GM23338 (cell line): ENCODE measurements around the gene KIF1C. TPM values are rescaled to one million over a fixed set of nuclear protein-coding genes. Genes with fewer than 3 reads are reported as not detected.

Source experiments
- ATAC-seq: fragments of 200-7000 bp; cut with Tn5 transposase; 3 replicates; pipeline ENCODE4 v1.9.1; 2020
- DNase-seq: peaks from one replicate; pipeline ENCODE4 v3.0.0-alpha.2; 2015; ENCODE audit warnings: low spot score
- H2AFZ ChIP-seq: fragments of 200-600 bp; sonication (generic); 2 replicates; pipeline ENCODE4 v1.8.0; 2016; ENCODE audit warnings: antibody characterized with exemption, mild to moderate bottlenecking, moderate library complexity
- H3F3A ChIP-seq: fragments of 200-600 bp; sonication (generic); replicated peaks from 2 replicates; pipeline ENCODE4 v1.8.0; 2017; ENCODE audit warnings: antibody characterized with exemption, mixed run types, low read depth
- H3K27ac ChIP-seq: fragments of 200-600 bp; sonication (generic); 2 replicates; pipeline ENCODE4 v1.6.1; 2016; ENCODE audit warnings: low read depth
- H3K27me3 ChIP-seq: fragments of 200-600 bp; sonication (generic); 2 replicates; pipeline ENCODE4 v1.8.0; 2016; ENCODE audit warnings: mild to moderate bottlenecking, mixed run types, moderate library complexity; ENCODE audit not compliant: insufficient read depth
- H3K36me3 ChIP-seq: fragments of 200-600 bp; sonication (generic); 2 replicates; pipeline ENCODE4 v1.8.0; 2016; ENCODE audit warnings: mild to moderate bottlenecking; ENCODE audit not compliant: insufficient read depth
- H3K4me1 ChIP-seq: fragments of 200-600 bp; sonication (generic); 2 replicates; pipeline ENCODE4 v1.8.0; 2016; ENCODE audit warnings: mild to moderate bottlenecking, moderate library complexity; ENCODE audit not compliant: insufficient read depth
- H3K4me2 ChIP-seq: fragments of 200-600 bp; sonication (generic); 2 replicates; pipeline ENCODE4 v1.7.1; 2017; ENCODE audit warnings: mixed run types
- H3K4me3 ChIP-seq: fragments of 200-600 bp; sonication (generic); 2 replicates; pipeline ENCODE4 v1.6.1; 2016; ENCODE audit warnings: mixed run types
- H3K79me2 ChIP-seq: fragments of 200-600 bp; sonication (generic); replicated peaks from 2 replicates; pipeline ENCODE4 v1.8.0; 2017; ENCODE audit warnings: mild to moderate bottlenecking; ENCODE audit not compliant: insufficient read depth
- H3K9me2 ChIP-seq: fragments of 200-600 bp; sonication (generic); 2 replicates; pipeline ENCODE4 v1.8.0; 2017; ENCODE audit not compliant: insufficient read depth
- H4K20me1 ChIP-seq: fragments of 200-600 bp; sonication (generic); replicated peaks from 2 replicates; pipeline ENCODE4 v1.8.0; 2017; ENCODE audit warnings: mild to moderate bottlenecking; ENCODE audit not compliant: insufficient read depth
- H3K27ac Mint-ChIP-seq: 2 replicates; pipeline ENCODE4 v1.8.0; 2020; ENCODE audit warnings: inconsistent platforms, mild to moderate bottlenecking, moderate library complexity, mixed read lengths
- H3K27me3 Mint-ChIP-seq: 3 replicates; pipeline ENCODE4 v1.8.0; 2022; ENCODE audit warnings: low read depth, mild to moderate bottlenecking, moderate library complexity, mixed read lengths, inconsistent platforms; ENCODE audit not compliant: insufficient read depth, poor library complexity
- H3K36me3 Mint-ChIP-seq: 3 replicates; pipeline ENCODE4 v1.8.0; 2021; ENCODE audit warnings: low read depth, mild to moderate bottlenecking, inconsistent platforms, moderate library complexity, mixed read lengths
- H3K4me1 Mint-ChIP-seq: 3 replicates; pipeline ENCODE4 v1.8.0; 2020; ENCODE audit warnings: mild to moderate bottlenecking, inconsistent platforms, mixed read lengths
- H3K4me3 Mint-ChIP-seq: 3 replicates; pipeline ENCODE4 v1.8.0; 2021; ENCODE audit warnings: moderate library complexity, mild to moderate bottlenecking, inconsistent platforms, mixed read lengths
- H3K9me3 Mint-ChIP-seq: 3 replicates; pipeline ENCODE4 v1.8.0; 2020; ENCODE audit warnings: moderate library complexity, mild to moderate bottlenecking, inconsistent platforms, mixed read lengths
- ETS1 ChIP-seq: IDR thresholded peaks from 2 replicates; pipeline ENCODE4 v1.6.1; 2016; ENCODE audit warnings: antibody characterized with exemption
- EZH2 ChIP-seq: fragments of 200-600 bp; sonication (generic); IDR thresholded peaks from one replicate; pipeline ENCODE4 v1.8.0; 2017; ENCODE audit warnings: antibody characterized with exemption, mild to moderate bottlenecking, low read depth; ENCODE audit not compliant: unreplicated experiment
- EZH2phosphoT487 ChIP-seq: fragments of 200-600 bp; sonication (generic); IDR thresholded peaks from one replicate; pipeline ENCODE4 v1.8.1; 2018; ENCODE audit warnings: antibody characterized with exemption; ENCODE audit not compliant: unreplicated experiment
- JUNB ChIP-seq: IDR thresholded peaks from one replicate; pipeline ENCODE4 v1.6.1; 2016; ENCODE audit warnings: antibody characterized with exemption; ENCODE audit not compliant: unreplicated experiment
- NANOG ChIP-seq: IDR thresholded peaks from 2 replicates; pipeline ENCODE4 v1.6.1; 2016; ENCODE audit warnings: antibody characterized with exemption, borderline replicate concordance
- STAT1 ChIP-seq: IDR thresholded peaks from one replicate; pipeline ENCODE4 v1.6.1; 2016; ENCODE audit warnings: antibody characterized with exemption; ENCODE audit not compliant: unreplicated experiment
- ZNF114 ChIP-seq: fragments of 250-450 bp; sonication (Bioruptor Pico); IDR thresholded peaks from 2 replicates; pipeline ENCODE4 v1.5.0; 2020; ENCODE audit warnings: mild to moderate bottlenecking, moderate library complexity
- ZNF331 ChIP-seq: fragments of 250-450 bp; sonication (Bioruptor Pico); IDR thresholded peaks from 2 replicates; pipeline ENCODE4 v1.5.0; 2020; ENCODE audit warnings: low read depth, mild to moderate bottlenecking, moderate library complexity
- ZNF462 ChIP-seq: fragments of 250-450 bp; sonication (Bioruptor Pico); IDR thresholded peaks from 2 replicates; pipeline ENCODE4 v1.5.0; 2020; ENCODE audit warnings: mild to moderate bottlenecking, moderate library complexity
- polyA plus RNA-seq: library from polyadenylated mRNA; unstranded; fragments of >200 nt; fragmentation: Nextera tagmentation; extraction: Ambion mirVana; gene quantifications from 2 replicates; pipeline ENCODE4 v1.2.1, GENCODE V29; 2016
- total RNA-seq: library from RNA; depleted of rRNA; stranded (reverse); fragments of >200 nt; shearing (Covaris generic); gene quantifications from 2 replicates; pipeline ENCODE4 v1.2.3, GENCODE V29; 2014

Gene KIF1C
- total and polyA plus RNA-seq, 2 experiments from 2014 or later, result 13.5 to 61.4 TPM

- TF ChIP-seq ZNF462 (CRISPR knock-in tag), result no peak
These were observed 47.7 kb downstream of the KIF1C start (continued) for GRCh38 chr17:5045496-5045895.

GRCh38 chr17:5047446-5047845 lies 49.7 kb downstream of the KIF1C start:
- Histone ChIP-seq H4K20me1 (no peaks in the 10 kb centered on the region), H3K4me3 (no peak overlapping the region), H3K36me3 (no peaks in the 10 kb centered on the region), H3K4me2 (no peak overlapping the region), H3K79me2 (no peaks in the 10 kb centered on the region), H3F3A (no peaks in the 10 kb centered on the region), H3K4me1 (no peaks in the 10 kb centered on the region), H3K9me2 (no peaks in the 10 kb centered on the region), H3K27ac (no peak overlapping the region), H3K27me3 (no peaks in the 10 kb centered on the region), H2AFZ (no peak overlapping the region)
- no peak overlapping the region for H3K4me3 Mint-ChIP-seq
- no peaks in the 10 kb centered on the region for H3K36me3 Mint-ChIP-seq
- no peak for DNase-seq
- ATAC-seq, result no peak
- H3K27me3 Mint-ChIP-seq, result peaks cover 8% of the 10 kb centered on the region
- H3K4me1 Mint-ChIP-seq, result no peaks in the 10 kb centered on the region
- H3K9me3 Mint-ChIP-seq, result no peaks in the 10 kb centered on the region; the same call in 2 of the 3 replicates
- no peak overlapping the region for H3K27ac Mint-ChIP-seq
- TF ChIP-seq STAT1, result no peak
- no peak for TF ChIP-seq ZNF331 (CRISPR knock-in tag)
- no peak for TF ChIP-seq EZH2
- TF ChIP-seq ZNF462 (CRISPR knock-in tag), result no peak
- TF ChIP-seq EZH2phosphoT487, result no peak
- no peak for TF ChIP-seq ETS1
- TF ChIP-seq ZNF114 (CRISPR knock-in tag), result no peak
- no peak for TF ChIP-seq JUNB
- no peak for TF ChIP-seq NANOG
